Gastroesophageal sphincter (tissue), 4 donors: ENCODE results near the gene DIP2C. TPM values are rescaled to one million over a fixed set of nuclear protein-coding genes. Genes with fewer than 3 reads are reported as not detected.

Experiments used
- ATAC-seq: fragments of 150-250 bp; one replicate; pipeline ENCODE4 v1.9.1; 2016; ENCODE audit warnings: mild to moderate bottlenecking, moderate library complexity
- H3K27ac ChIP-seq, 4 donors: fragments of 200-600 bp; sonication (generic) in 3 of 4; 1 replicate in 3 of 4; 2 replicates in 1 of 4; pipeline ENCODE4 v1.5.1; 2016 to 2019
- H3K27me3 ChIP-seq: fragments of 200-600 bp; sonication (generic); one replicate; pipeline ENCODE4 v1.5.1; 2019
- H3K36me3 ChIP-seq, 2 donors: fragments of 200-600 bp; sonication (generic); one replicate each; pipeline ENCODE4 v1.5.1; 2019; ENCODE audit warnings: control low read depth in 1 of 2
- H3K4me1 ChIP-seq, 3 donors: fragments of 200-600 bp; sonication (generic); 1 replicate in 2 of 3; 2 replicates in 1 of 3; pipeline ENCODE4 v1.5.1; 2016 to 2019; ENCODE audit warnings: control low read depth in 2 of 3
- H3K4me3 ChIP-seq, 2 donors: fragments of 200-600 bp; sonication (generic); one replicate each; pipeline ENCODE4 v1.5.1; 2019; ENCODE audit warnings: mild to moderate bottlenecking in 1 of 2, moderate library complexity in 1 of 2
- H3K9me3 ChIP-seq, 3 donors: fragments of 200-600 bp; sonication (generic); one replicate each; pipeline ENCODE4 v1.5.1; 2017 to 2019; ENCODE audit warnings: control low read depth in 2 of 3
- CTCF ChIP-seq, 4 experiments: fragments of 200-600 bp in 2 of 4; fragments of 450-650 bp in 2 of 4; sonication (generic) in 1 of 4; IDR thresholded peaks; one replicate each; pipeline ENCODE4 v1.5.1; 2017 to 2019; ENCODE audit warnings: antibody characterized with exemption in 4 of 4, mild to moderate bottlenecking in 2 of 4, moderate library complexity in 2 of 4
- EP300 ChIP-seq: sonication (generic); formaldehyde crosslinking; IDR thresholded peaks from one replicate; pipeline ENCODE4 v1.6.1; 2017; ENCODE audit warnings: antibody characterized with exemption, mild to moderate bottlenecking
- POLR2A ChIP-seq, 2 donors: fragments of 450-650 bp; IDR thresholded peaks; one replicate each; pipeline ENCODE4 v1.6.1; 2017; ENCODE audit warnings: antibody characterized with exemption in 2 of 2, mild to moderate bottlenecking in 2 of 2, moderate library complexity in 1 of 2
- POLR2AphosphoS5 ChIP-seq: sonication (generic); formaldehyde crosslinking; IDR thresholded peaks from one replicate; pipeline ENCODE4 v1.6.1; 2017; ENCODE audit warnings: antibody characterized with exemption
- WGBS, 2 donors: methylation state at CpG; one replicate each; pipeline ENCODE4 v1.1.5; 2018; ENCODE audit warnings: low coverage in 1 of 2; 5-methylcytosine and 5-hydroxymethylcytosine counted together
- total RNA-seq, 4 donors: library from RNA; depleted of rRNA; stranded (reverse); fragments of >200 nt; gene quantifications; one replicate each; pipeline ENCODE4 v1.1.0, GENCODE V29; 2016

Gene DIP2C
- total RNA-seq, 4 donors from 2014 or later = 40.8 to 73.8 (median 47.7) TPM

GRCh38 chr10:541750-542371 is 147.6 kb downstream of the DIP2C start:
- TF ChIP-seq CTCF (IDR thresholded peaks at IDR 0.05) (no peak), EP300 (no peak), POLR2AphosphoS5 (no peak), POLR2A (IDR thresholded peaks at IDR 0.05) (no peak)
- Histone ChIP-seq H3K36me3 (no peaks in the 10 kb centered on the region), H3K27me3 (no peaks in the 10 kb centered on the region), H3K4me3 (no peak overlapping the region), H3K9me3 (no peaks in the 10 kb centered on the region), H3K27ac (no peak overlapping the region), H3K4me1 (peaks cover 0 to 41% (median 0%) of the 10 kb centered on the region in 3 donors)
- peak; percentile 24 for ATAC-seq
- 68 to 73% methylated on average over 5 to 12 of the region's 16 CpGs for WGBS, 2 donors

- Histone ChIP-seq H3K27ac (no peak overlapping the region), H3K4me3 (no peak overlapping the region), H3K4me1 (peaks cover 0 to 42% (median 0%) of the 10 kb centered on the region in 3 donors), H3K9me3 (no peaks in the 10 kb centered on the region), H3K27me3 (no peaks in the 10 kb centered on the region), H3K36me3 (no peaks in the 10 kb centered on the region)
- 89 to 100% methylated on average over 1 to 3 of the region's 13 CpGs for WGBS, 2 donors
- TF ChIP-seq EP300 (no peak), POLR2AphosphoS5 (no peak), CTCF (IDR thresholded peaks at IDR 0.05) (no peak), POLR2A (IDR thresholded peaks at IDR 0.05) (no peak)
- ATAC-seq = no peak
These were observed 148.4 kb downstream of the DIP2C start for GRCh38 chr10:541041-541440.

- 87 to 90% methylated on average over 9 of the region's 9 CpGs for WGBS, 2 donors
- no peak for TF ChIP-seq EP300
- TF ChIP-seq POLR2AphosphoS5 = no peak
- TF ChIP-seq POLR2A (IDR thresholded peaks at IDR 0.05) = no peak
- TF ChIP-seq CTCF (IDR thresholded peaks at IDR 0.05) = no peak
- no peaks in the 10 kb centered on the region for H3K36me3 ChIP-seq
- H3K4me1 ChIP-seq = peaks cover 0 to 45% (median 0%) of the 10 kb centered on the region in 3 donors
- H3K4me3 ChIP-seq = no peak overlapping the region
- no peaks in the 10 kb centered on the region for H3K9me3 ChIP-seq
- no peak for ATAC-seq
- no peak overlapping the region for H3K27ac ChIP-seq
- H3K27me3 ChIP-seq = no peaks in the 10 kb centered on the region
These were observed 150.6 kb downstream of the DIP2C start for GRCh38 chr10:538895-539294.

GRCh38 chr10:536935-537334 is 152.5 kb downstream of the DIP2C start:
- Histone ChIP-seq H3K27me3 (no peaks in the 10 kb centered on the region), H3K27ac (no peak overlapping the region), H3K36me3 (no peaks in the 10 kb centered on the region), H3K4me3 (no peak overlapping the region), H3K4me1 (peaks cover 0 to 35% (median 0%) of the 10 kb centered on the region in 3 donors), H3K9me3 (no peaks in the 10 kb centered on the region)
- whole genome bisulfite sequencing, 2 donors = 67 to 83% methylated on average over 3 to 4 of the region's 5 CpGs
- no peak for TF ChIP-seq POLR2A (IDR thresholded peaks at IDR 0.05)
- TF ChIP-seq CTCF (IDR thresholded peaks at IDR 0.05) = no peak
- TF ChIP-seq EP300 = no peak
- no peak for TF ChIP-seq POLR2AphosphoS5
- no peak for ATAC-seq

- Histone ChIP-seq H3K4me3 (no peak overlapping the region), H3K36me3 (no peaks in the 10 kb centered on the region), H3K27ac (no peak overlapping the region), H3K9me3 (no peaks in the 10 kb centered on the region), H3K4me1 (peaks cover 0 to 30% (median 0%) of the 10 kb centered on the region in 3 donors), H3K27me3 (no peaks in the 10 kb centered on the region)
- no peak for ATAC-seq
- TF ChIP-seq EP300 (no peak), POLR2A (IDR thresholded peaks at IDR 0.05) (no peak), POLR2AphosphoS5 (no peak), CTCF (IDR thresholded peaks at IDR 0.05) (no peak)
- whole genome bisulfite sequencing, 2 donors = 52 to 100% methylated on average over 1 to 7 of the region's 9 CpGs
These were observed 153.0 kb downstream of the DIP2C start for GRCh38 chr10:536371-536925.
